ENCODE results near the gene OVOL3.
"Not testable (repeated sequence)": the region's sequence is repeated elsewhere in the genome, so short reads cannot be mapped to it uniquely, and the experiment has no call there.

OVOL3 gene

DNA sequence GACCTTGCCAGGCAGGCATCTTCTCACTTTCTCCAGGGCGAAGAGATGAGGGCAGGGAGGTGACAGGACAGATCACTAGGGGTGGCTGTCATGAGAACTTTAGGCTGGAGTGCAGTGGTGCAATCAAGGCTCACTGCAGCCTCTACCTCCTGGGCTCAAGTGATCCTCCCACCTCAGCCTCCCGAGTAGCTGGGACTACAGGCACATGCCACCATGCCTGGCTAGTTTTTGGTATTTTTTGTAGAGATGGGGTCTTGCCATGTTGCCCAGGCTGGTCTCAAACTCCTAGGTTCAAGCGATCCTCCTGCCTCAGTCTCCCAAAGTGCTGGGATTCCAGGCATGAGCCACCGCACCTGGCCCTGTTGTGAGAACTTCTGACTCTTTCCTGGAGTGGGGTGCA lies 23.9 kb downstream of the OVOL3 start:
- DNase-seq (ENCODE audit: low read depth): not testable (repeated sequence)

GRCh38 chr19:36136964-36137686 lies 26.2 kb downstream of the OVOL3 start:
- DNase-seq (ENCODE audit: low read depth): no peak

DNA sequence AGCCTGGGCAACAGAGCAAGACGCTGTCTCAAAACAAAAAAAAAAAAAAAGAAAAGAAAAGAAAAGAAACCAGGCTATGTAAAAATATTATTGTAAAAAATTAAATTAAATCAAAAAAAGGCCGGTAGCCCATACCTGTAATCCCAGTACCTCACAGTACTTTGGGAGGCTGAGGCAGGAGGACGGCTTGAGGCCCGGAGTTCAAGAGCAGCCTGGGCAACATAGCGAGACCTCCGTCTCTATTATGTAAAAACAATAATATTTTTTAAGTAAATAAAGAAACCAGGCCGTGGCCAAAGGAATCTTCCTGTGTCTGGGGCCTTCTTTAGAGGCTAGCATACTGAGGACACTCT lies 28.2 kb downstream of the OVOL3 start:
- DNase-seq (ENCODE audit: low read depth): no peak

DNA sequence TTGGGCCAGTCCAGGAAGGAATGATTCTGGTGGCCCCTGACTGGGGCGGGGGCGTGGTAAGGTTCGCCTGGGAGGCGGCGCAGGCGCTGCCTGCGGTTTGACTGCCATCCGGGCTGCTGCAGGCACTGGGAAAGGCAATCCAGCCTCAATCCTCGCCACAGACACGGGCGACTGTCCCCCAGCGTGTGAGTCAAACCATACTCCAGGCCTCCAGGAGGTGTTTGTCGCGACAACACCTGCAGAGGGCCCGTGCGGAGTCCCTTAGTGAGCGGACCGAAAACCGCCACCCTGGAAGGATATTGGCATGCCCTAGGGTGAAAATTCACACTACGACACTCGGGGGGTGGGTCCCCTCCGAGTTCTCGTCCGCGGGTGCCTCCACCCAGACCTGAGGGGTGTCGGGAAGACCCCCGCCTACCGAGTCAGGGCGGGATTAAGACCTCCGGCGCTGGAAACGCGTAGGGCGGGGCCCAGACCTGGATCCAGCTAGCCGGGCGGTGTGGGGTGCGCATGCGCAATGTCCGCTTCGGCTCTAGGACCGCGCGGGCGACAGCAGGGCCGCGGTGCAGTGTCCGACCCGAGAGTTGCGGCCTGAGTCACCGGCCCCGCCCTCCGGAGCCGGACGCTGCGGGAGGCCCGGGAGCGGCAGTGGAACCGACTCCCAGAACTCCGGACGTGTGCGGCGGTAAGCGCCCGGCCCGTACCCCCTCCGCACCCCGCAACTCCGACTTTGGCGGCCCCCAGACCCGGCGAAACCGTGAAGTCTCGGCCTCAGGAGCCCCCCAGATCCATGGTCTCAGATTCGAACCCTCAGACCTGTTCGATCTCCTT lies 28.7 kb downstream of the OVOL3 start, which contains the start of gene CAPNS1:
Gene CAPNS1 (plus strand): TSS at position 594 of the 831 bp plus-strand sequence. CDS start 946 bp downstream, outside the sequence.
- DNase-seq (ENCODE audit: low read depth): peak; percentile 92

DNA sequence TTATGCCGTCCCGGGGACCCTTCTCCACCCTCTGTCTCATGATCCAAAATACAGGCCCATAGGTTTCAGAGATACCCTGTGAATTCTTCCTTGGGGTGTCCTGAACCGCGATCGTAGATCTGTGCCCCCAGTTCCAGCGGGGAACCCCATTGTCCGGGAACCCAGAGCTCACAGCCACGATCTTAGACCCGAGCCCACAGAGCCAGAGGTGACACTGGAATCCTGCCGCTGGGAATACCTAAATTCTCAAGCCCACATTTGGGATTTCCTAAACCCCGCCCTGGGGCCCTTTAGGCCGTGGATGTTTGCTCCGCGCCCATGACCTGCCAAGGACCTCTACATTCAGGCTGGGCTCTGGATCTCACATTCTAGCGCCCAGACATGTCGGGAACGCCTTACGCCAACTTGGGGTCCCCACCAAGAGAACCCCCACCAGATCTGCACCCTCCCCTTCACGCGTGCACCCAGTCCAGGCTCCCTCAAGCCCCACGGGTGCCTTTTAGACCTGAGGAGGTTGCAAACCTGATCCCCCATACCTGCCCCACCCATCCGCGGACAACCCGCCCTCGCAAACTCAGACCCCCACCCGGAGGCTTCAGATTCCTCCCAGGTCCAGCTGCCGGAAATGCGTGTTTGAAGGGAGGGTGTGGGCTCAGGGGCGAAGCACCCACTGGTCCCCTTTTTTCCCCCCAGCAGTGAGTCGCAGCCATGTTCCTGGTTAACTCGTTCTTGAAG lies 29.5 kb downstream of the OVOL3 start:
- DNase-seq (ENCODE audit: low read depth): no peak

DNA sequence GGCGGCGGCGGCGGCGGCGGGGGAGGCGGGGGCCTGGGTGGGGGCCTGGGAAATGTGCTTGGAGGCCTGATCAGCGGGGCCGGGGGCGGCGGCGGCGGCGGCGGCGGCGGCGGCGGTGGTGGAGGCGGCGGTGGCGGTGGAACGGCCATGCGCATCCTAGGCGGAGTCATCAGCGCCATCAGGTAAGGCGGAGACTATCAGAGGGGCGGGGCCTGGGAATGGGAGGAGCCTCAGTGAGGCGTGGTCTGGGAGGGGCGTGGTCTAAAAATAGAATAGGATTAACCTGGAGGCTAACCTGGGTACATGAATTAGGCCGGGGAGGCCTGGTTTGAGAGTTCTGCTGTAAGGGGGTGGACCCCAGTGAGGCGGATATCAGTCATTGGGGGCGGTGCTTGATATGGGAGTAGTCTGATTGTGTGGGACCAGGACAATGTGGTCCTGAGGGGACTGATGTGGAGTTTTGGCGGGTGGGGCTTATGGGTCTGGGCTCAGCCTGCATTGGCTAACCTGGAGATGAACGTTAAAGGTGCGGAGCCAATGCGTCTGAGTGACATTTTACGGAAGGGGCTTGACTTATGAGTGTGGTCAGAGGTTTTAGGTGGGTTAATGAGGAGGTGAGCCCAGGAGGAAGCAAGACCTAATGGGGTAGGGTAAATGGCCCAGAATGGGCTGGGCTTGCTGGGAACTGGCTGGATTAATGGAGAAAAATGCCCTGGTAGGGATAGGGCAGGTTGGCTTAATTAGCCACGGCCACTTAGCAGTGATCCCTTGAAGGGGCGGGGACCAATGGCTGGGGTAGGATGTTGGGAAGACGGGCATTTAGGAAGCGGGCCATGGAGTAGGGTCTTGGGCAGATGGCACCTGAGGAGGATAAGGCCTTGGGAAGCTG lies 30.3 kb downstream of the OVOL3 start:
- peak; percentile 66 for DNase-seq (ENCODE audit: low read depth)

GRCh38 chr19:36142046-36142445 lies 31.1 kb downstream of the OVOL3 start:
- no peak for DNase-seq (ENCODE audit: low read depth)

- DNase-seq (ENCODE audit: low read depth): no peak
Measured at GRCh38 chr19:36142496-36142895, 31.6 kb downstream of the OVOL3 start.

DNA sequence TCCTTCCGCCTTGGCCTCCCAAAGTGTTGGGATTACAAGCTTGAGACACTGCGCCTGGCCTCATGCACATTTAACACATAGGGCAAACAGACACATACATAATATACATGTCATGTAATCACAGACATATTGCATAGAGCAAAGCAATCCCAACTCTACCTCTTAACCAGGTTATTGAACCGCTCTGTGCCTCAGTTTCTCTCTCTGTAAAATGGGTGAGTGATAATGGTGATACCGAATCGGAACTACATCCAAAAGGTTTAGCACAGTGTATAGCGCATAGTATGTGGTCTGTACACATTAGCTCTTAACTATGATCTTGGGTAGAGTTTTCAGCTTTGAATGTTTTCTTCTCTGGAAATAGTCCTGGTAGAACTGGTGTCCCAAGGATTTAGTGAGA lies 33.7 kb downstream of the OVOL3 start:
- no peak for DNase-seq (ENCODE audit: low read depth)

DNA sequence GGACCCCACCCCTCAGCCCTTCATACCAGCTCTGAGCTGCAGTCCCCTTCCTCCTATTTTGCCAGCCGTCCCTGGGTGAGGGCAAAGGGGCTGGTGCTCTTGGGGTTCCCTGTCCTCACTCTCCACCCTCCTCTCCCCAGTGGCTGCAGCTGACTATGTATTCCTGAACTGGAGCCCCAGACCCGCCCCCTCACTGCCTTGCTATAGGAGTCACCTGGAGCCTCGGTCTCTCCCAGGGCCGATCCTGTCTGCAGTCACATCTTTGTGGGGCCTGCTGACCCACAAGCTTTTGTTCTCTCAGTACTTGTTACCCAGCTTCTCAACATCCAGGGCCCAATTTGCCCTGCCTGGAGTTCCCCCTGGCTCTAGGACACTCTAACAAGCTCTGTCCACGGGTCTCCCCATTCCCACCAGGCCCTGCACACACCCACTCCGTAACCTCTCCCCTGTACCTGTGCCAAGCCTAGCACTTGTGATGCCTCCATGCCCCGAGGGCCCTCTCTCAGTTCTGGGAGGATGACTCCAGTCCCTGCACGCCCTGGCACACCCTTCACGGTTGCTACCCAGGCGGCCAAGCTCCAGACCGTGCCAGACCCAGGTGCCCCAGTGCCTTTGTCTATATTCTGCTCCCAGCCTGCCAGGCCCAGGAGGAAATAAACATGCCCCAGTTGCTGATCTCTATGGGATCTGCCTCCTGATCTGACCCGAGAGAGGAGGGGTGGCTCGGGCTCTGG lies 38.9 kb downstream of the OVOL3 start:
- no peak for DNase-seq (ENCODE audit: low read depth)

GRCh38 chr19:36150586-36150985 lies 39.6 kb downstream of the OVOL3 start:
- DNase-seq (ENCODE audit: low read depth): no peak

DNA sequence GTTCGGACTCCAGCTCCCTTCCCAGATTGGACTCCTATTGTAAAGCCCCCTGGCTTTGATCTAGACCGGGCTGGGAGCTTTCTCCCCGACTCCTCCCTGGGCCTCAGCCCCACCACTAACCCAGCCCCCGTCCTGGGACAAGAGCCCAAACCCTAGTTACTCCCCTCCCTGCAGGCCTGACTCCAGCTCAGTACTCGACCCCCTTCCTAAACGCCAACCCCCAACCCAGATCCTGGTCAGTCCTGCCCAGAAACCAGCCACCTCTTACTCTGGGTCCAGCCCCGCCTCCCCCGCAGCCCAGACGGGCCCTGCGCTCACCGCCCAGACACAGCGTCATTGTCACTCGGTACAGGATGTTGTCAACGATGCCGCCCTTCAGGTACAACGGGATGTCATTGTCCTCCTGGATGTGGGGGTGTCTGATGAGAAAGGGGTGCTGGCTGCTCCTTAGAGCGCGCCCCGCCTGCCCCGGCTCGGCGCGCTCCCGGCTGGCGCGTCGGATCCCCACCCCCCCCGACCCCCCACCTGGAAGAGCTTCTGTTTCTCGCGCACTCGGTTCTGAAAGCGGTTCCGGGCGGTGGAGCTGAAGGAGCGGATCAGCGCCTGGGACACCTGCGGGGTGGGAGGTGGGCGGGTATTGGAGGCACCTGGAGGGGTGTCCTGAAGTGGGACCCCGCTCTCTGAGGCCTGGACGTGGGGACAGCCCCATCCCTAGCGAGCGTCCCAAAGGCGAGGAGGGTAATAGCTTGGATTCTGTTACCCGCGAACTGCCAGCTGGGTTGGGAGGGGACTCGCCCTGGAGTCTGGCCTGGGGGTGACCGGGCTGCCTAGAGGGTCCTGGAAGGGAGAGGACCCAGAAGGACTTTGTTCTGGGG lies 40.4 kb downstream of the OVOL3 start:
- DNase-seq (ENCODE audit: low read depth): no peak

DNA sequence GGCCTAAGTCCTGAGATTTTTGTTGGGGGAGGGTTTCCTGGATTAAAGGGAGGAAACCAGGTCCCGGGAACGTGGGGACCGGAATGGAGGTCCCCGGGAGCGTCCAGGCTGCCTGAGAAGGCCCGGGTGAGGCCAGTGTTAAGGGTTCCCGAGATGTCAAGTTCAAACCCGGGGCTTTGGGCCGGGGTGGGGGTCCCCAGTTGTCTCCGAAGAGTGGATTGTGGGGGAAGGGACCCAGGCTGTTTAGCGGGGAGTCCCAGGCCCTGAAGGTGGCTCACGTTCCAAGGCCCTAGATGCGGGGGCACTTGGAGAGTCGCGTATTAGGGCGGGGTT lies 41.0 kb downstream of the OVOL3 start:
- no peak for DNase-seq (ENCODE audit: low read depth)

DNA sequence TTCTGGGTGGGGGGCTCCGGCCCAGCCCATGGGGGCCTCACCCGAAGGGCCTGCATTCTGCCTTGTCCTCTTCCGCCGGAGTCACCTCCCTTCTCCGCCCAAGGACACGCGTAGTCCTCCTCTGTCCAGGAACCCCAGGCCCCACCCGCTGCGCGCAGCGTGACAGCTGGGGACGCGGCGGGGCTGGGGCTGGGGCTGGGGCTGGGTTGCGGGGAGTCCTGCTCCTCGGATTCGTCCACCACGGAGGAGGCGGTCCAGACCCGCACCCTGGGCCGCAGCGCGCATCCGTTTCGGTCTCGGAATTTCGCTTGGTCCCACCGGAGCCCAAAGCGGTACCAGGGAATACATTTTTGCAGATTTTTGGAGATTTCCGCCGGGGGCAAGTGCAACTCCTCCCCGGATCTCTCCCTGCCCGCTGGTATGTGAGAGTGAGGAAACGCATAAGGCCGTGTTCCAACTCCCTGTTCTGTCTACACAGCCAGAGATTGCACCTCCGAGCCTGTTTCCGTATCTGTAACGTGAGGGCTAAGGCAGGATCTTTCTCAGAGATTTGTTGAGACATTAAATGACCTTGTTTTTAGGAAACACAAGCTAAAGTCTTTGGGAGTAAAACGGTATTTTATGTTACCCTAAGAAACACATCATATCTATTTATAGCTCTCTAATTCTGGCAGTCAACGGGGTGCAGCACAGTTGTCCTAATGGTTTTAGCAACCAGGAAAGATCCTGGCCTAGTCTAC lies 41.6 kb downstream of the OVOL3 start, which contains the start of gene COX7A1:
Gene COX7A1 (minus strand): TSS at position 96 of the 740 bp plus-strand sequence. CDS start 40 bp downstream, at position 56.
- no peak for DNase-seq (ENCODE audit: low read depth)

DNA sequence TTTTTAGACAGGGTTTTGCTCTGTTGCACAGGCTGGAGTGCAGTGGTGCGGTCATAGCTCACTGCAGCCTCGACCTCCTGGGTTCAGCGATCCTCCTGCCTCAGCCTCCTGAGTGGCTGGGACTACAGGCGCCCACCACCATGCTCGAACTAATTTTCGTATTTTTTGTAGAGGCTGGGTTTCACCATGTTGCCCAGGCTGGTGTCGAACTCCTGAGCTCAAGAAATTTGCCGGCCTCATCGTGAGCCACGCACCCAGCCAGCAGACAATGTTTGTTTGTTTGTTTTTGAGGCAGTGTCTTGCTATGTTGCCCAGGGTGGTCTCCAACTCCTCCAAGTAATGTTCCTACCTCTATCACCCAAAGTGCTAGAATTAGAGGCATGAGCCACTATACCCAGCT lies 42.2 kb downstream of the OVOL3 start:
- DNase-seq (ENCODE audit: low read depth): no peak

GRCh38 chr19:36160821-36161596 lies 50.1 kb downstream of the OVOL3 start:
- no peak for DNase-seq (ENCODE audit: low read depth)
